Measurements from ENCODE around the gene AQP12A.

- TF ChIP-seq, protein P1, sequence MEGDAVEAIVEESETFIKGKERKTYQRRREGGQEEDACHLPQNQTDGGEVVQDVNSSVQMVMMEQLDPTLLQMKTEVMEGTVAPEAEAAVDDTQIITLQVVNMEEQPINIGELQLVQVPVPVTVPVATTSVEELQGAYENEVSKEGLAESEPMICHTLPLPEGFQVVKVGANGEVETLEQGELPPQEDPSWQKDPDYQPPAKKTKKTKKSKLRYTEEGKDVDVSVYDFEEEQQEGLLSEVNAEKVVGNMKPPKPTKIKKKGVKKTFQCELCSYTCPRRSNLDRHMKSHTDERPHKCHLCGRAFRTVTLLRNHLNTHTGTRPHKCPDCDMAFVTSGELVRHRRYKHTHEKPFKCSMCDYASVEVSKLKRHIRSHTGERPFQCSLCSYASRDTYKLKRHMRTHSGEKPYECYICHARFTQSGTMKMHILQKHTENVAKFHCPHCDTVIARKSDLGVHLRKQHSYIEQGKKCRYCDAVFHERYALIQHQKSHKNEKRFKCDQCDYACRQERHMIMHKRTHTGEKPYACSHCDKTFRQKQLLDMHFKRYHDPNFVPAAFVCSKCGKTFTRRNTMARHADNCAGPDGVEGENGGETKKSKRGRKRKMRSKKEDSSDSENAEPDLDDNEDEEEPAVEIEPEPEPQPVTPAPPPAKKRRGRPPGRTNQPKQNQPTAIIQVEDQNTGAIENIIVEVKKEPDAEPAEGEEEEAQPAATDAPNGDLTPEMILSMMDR (IDR thresholded peaks at IDR 0.05): no peak
- TF ChIP-seq POLR2AphosphoS2 (conservative IDR thresholded peaks at IDR 0.05; ENCODE audit: low read length) (no peak), POLR2A (IDR thresholded peaks at IDR 0.05; ENCODE audit: low read length) (no peak), REST (IDR thresholded peaks at IDR 0.05) (no peak), MAFK (IDR thresholded peaks at IDR 0.05; ENCODE audit: partially characterized antibody) (no peak), PHF8 (IDR thresholded peaks at IDR 0.05; ENCODE audit: borderline replicate concordance, low read depth) (no peak), MAZ (IDR thresholded peaks at IDR 0.05; ENCODE audit: borderline replicate concordance, low read depth, low read length) (no peak), RAD21 (conservative IDR thresholded peaks at IDR 0.05 in 1 of 2, IDR thresholded peaks at IDR 0.05 in 1 of 2) (no peak), RFX5 (IDR thresholded peaks at IDR 0.05) (no peak), RCOR1 (IDR thresholded peaks at IDR 0.05; ENCODE audit: low read depth, low read length) (no peak), MAX (IDR thresholded peaks at IDR 0.05) (no peak), NPAS2 (CRISPR knock-in tag; IDR thresholded peaks at IDR 0.05; ENCODE audit: borderline replicate concordance) (no peak), EP300 (IDR thresholded peaks at IDR 0.05) (no peak)
- TF ChIP-seq, protein P2, sequence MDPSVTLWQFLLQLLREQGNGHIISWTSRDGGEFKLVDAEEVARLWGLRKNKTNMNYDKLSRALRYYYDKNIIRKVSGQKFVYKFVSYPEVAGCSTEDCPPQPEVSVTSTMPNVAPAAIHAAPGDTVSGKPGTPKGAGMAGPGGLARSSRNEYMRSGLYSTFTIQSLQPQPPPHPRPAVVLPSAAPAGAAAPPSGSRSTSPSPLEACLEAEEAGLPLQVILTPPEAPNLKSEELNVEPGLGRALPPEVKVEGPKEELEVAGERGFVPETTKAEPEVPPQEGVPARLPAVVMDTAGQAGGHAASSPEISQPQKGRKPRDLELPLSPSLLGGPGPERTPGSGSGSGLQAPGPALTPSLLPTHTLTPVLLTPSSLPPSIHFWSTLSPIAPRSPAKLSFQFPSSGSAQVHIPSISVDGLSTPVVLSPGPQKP (IDR thresholded peaks at IDR 0.05; ENCODE audit: low read depth, low read length): no peak
Observed at GRCh38 chr2:240724431-240724830, 32.8 kb downstream of the AQP12A start.
